Measurements from ENCODE around the gene EGFLAM. TPM values are rescaled to one million over a fixed set of nuclear protein-coding genes. Genes with fewer than 3 reads are reported as not detected.
A peak's percentile ranks its signal among the peaks of the same experiment; 100 is the strongest.

The EGFLAM gene
- total RNA-seq, 1 experiment from 2014 or later: 45.4 TPM

- Histone ChIP-seq H3K27me3 (replicated peaks; ENCODE audit: insufficient read depth, low read depth, low read length, poor library complexity) (peaks cover 12% of the 10 kb centered on the region), H3K4me1 (ENCODE audit: insufficient read depth, low read length, poor library complexity, severe bottlenecking) (no peaks in the 10 kb centered on the region), H3K9me3 (ENCODE audit: low read depth, low read length, poor library complexity, severe bottlenecking) (no peaks in the 10 kb centered on the region), H3K36me3 (ENCODE audit: insufficient read depth, low read length, poor library complexity, severe bottlenecking) (no peaks in the 10 kb centered on the region), H3K27ac (ENCODE audit: low read depth, low read length, poor library complexity, severe bottlenecking) (no peak overlapping the region), H3K4me3 (ENCODE audit: low read depth, low read length, poor library complexity, severe bottlenecking) (no peak overlapping the region)
- peak; percentile 77 for DNase-seq (ENCODE audit: low spot score)
- TF ChIP-seq, protein P1, sequence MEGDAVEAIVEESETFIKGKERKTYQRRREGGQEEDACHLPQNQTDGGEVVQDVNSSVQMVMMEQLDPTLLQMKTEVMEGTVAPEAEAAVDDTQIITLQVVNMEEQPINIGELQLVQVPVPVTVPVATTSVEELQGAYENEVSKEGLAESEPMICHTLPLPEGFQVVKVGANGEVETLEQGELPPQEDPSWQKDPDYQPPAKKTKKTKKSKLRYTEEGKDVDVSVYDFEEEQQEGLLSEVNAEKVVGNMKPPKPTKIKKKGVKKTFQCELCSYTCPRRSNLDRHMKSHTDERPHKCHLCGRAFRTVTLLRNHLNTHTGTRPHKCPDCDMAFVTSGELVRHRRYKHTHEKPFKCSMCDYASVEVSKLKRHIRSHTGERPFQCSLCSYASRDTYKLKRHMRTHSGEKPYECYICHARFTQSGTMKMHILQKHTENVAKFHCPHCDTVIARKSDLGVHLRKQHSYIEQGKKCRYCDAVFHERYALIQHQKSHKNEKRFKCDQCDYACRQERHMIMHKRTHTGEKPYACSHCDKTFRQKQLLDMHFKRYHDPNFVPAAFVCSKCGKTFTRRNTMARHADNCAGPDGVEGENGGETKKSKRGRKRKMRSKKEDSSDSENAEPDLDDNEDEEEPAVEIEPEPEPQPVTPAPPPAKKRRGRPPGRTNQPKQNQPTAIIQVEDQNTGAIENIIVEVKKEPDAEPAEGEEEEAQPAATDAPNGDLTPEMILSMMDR (conservative IDR thresholded peaks at IDR 0.05; ENCODE audit: low read depth, low read length): peak; percentile 84
- TF ChIP-seq EZH2 (IDR thresholded peaks at IDR 0.05; ENCODE audit: borderline replicate concordance, low read depth, low read length, poor library complexity, severe bottlenecking): no peak
- ChIA-PET POLR2A (ENCODE audit: low non-redundant PET) (no interaction called here), CTCF (interaction anchor here (0.6 to 1.0 kb wide), 6 partner anchors 14 to 885 kb away, joined by 3 to 5 read pairs (median 4); no protein-coding TSS in a partner anchor)
- BruUV-seq (replicated peaks): no TSS peak
- intact Hi-C loops (cut with micrococcal nuclease; ENCODE audit: unreplicated experiment): loop anchor here (2.0 kb wide), 1 partner anchor 543 kb away; no protein-coding TSS in a partner anchor
These were observed 7.3 kb downstream of the EGFLAM start for GRCh38 chr5:38265546-38266179.

GRCh38 chr5:38267372-38267771 lies 9.0 kb downstream of the EGFLAM start:
- CTCF ChIA-PET: interaction anchor here (0.7 kb wide), 1 partner anchor 115 kb away, joined by 3 read pairs; no protein-coding TSS in a partner anchor
- intact Hi-C loops (cut with micrococcal nuclease; ENCODE audit: unreplicated experiment): no loop called here
- H3K27me3 ChIP-seq (replicated peaks; ENCODE audit: insufficient read depth, low read depth, low read length, poor library complexity): no peaks in the 10 kb centered on the region
- no peaks in the 10 kb centered on the region for H3K36me3 ChIP-seq (ENCODE audit: insufficient read depth, low read length, poor library complexity, severe bottlenecking)
- no peak for DNase-seq (ENCODE audit: low spot score)
- POLR2A ChIA-PET (ENCODE audit: low non-redundant PET): no interaction called here
- H3K4me3 ChIP-seq (ENCODE audit: low read depth, low read length, poor library complexity, severe bottlenecking): no peak overlapping the region
- no peaks in the 10 kb centered on the region for H3K9me3 ChIP-seq (ENCODE audit: low read depth, low read length, poor library complexity, severe bottlenecking)
- no TSS peak for BruUV-seq (replicated peaks)
- no peaks in the 10 kb centered on the region for H3K4me1 ChIP-seq (ENCODE audit: insufficient read depth, low read length, poor library complexity, severe bottlenecking)
- no peak overlapping the region for H3K27ac ChIP-seq (ENCODE audit: low read depth, low read length, poor library complexity, severe bottlenecking)
- TF ChIP-seq EZH2 (IDR thresholded peaks at IDR 0.05; ENCODE audit: borderline replicate concordance, low read depth, low read length, poor library complexity, severe bottlenecking): no peak
- TF ChIP-seq, protein P1 (conservative IDR thresholded peaks at IDR 0.05; ENCODE audit: low read depth, low read length): no peak

DNA sequence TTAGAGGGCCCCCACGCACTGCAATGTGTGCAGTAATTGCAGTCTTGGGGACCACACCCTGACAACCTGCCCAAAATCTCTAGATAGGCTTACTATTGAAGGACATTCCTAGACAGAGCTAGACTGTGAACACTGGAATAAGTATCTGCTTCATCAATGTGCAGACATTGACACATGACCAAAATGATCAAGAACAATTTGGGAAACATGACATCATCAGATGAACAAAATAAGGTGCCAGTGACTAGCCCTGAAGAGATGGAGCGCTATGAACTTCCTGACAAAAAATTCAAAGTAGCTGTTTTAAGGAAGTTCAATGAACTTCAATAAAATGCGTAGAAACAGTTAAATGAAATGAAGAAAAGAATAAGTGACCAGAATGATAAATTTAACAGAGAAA lies 15.3 kb downstream of the EGFLAM start:
- intact Hi-C loops (cut with micrococcal nuclease; ENCODE audit: unreplicated experiment): no loop called here
- no peaks in the 10 kb centered on the region for H3K4me1 ChIP-seq (ENCODE audit: insufficient read depth, low read length, poor library complexity, severe bottlenecking)
- no peaks in the 10 kb centered on the region for H3K27me3 ChIP-seq (replicated peaks; ENCODE audit: insufficient read depth, low read depth, low read length, poor library complexity)
- no peak overlapping the region for H3K27ac ChIP-seq (ENCODE audit: low read depth, low read length, poor library complexity, severe bottlenecking)
- TF ChIP-seq, protein P1 (conservative IDR thresholded peaks at IDR 0.05; ENCODE audit: low read depth, low read length): no peak
- no peak for TF ChIP-seq EZH2 (IDR thresholded peaks at IDR 0.05; ENCODE audit: borderline replicate concordance, low read depth, low read length, poor library complexity, severe bottlenecking)
- no peak overlapping the region for H3K4me3 ChIP-seq (ENCODE audit: low read depth, low read length, poor library complexity, severe bottlenecking)
- DNase-seq (ENCODE audit: low spot score): no peak
- ChIA-PET POLR2A (ENCODE audit: low non-redundant PET) (no interaction called here), CTCF (no interaction called here)
- no peaks in the 10 kb centered on the region for H3K36me3 ChIP-seq (ENCODE audit: insufficient read depth, low read length, poor library complexity, severe bottlenecking)
- BruUV-seq (replicated peaks): no TSS peak
- peaks cover 7% of the 10 kb centered on the region for H3K9me3 ChIP-seq (ENCODE audit: low read depth, low read length, poor library complexity, severe bottlenecking)
